GM12878 (cell line): ENCODE measurements around the gene GRIK1. TPM values are rescaled to one million over a fixed set of nuclear protein-coding genes. Genes with fewer than 3 reads are reported as not detected.

Experiments
- ATAC-seq: fragments of 200-7000 bp; cut with Tn5 transposase; 3 replicates; pipeline ENCODE4 v1.9.1; 2020; ENCODE audit warnings: mild to moderate bottlenecking, moderate library complexity
- BruUV-seq: library from RNA; stranded (reverse); fragments of 400-500 nt; replicated peaks from 2 replicates; lab custom pipeline; 2021; lab: Mats Ljungman, UMichigan
- CTCF ChIA-PET: fragments of 300-600 bp; sonication (Branson Sonifier 250); formaldehyde crosslinking; extraction: SDS; loops from one replicate; lab custom pipeline; 2021; ENCODE audit warnings: inconsistent platforms; lab: Yijun Ruan, JAX
- POLR2A ChIA-PET: fragments of 350-600 bp; formaldehyde crosslinking; extraction: SDS; loops from one replicate; lab custom pipeline; 2021; ENCODE audit warnings: inconsistent platforms; lab: Charles Lee
- RAD21 ChIA-PET: fragments of 300-600 bp; sonication (Branson Sonifier 250); formaldehyde crosslinking; loops from one replicate; lab custom pipeline; 2023; ENCODE audit warnings: antibody characterized with exemption; ENCODE audit not compliant: unreplicated experiment; lab: Charles Lee
- SMC1A ChIA-PET: fragments of 300-600 bp; sonication (Branson Sonifier 250); formaldehyde crosslinking; loops from one replicate; lab custom pipeline; 2023; ENCODE audit not compliant: unreplicated experiment, uncharacterized antibody; lab: Charles Lee
- DNase-seq: peaks from one replicate; pipeline ENCODE4 v3.0.0-alpha.2; 2011; ENCODE audit warnings: low read depth, low spot score
- FAIRE-seq: peaks from 3 replicates; lab custom pipeline; 2011; peaks lifted over from hg19 to GRCh38; lab: Jason Lieb, UNC
- H2AFZ ChIP-seq: 2 replicates; pipeline ENCODE4 v1.6.0; 2011; ENCODE audit warnings: low read depth, low read length, control low read depth; ENCODE audit not compliant: control insufficient read depth
- H3K27ac ChIP-seq: 2 replicates; pipeline ENCODE4 v1.5.1; 2011; ENCODE audit warnings: control low read depth; ENCODE audit not compliant: control insufficient read depth, insufficient read depth
- H3K27me3 ChIP-seq, 2 experiments: replicated peaks in 1 of 2; 2 replicates each; pipeline versions ENCODE4 v1.6.0 to v1.6.1; 2011; ENCODE audit warnings: low read length in 1 of 2; ENCODE audit not compliant: control insufficient read depth in 2 of 2, insufficient read depth in 2 of 2
- H3K36me3 ChIP-seq, 2 experiments: 2 replicates each; pipeline ENCODE4 v1.5.1; 2011; ENCODE audit warnings: low read length in 1 of 2; ENCODE audit not compliant: control insufficient read depth in 2 of 2, insufficient read depth in 2 of 2
- H3K4me1 ChIP-seq: 2 replicates; pipeline ENCODE4 v1.6.1; 2011; ENCODE audit warnings: mild to moderate bottlenecking, low read length, moderate library complexity, mixed read lengths; ENCODE audit not compliant: control insufficient read depth, insufficient read depth
- H3K4me2 ChIP-seq: 2 replicates; pipeline ENCODE4 v1.6.0; 2011; ENCODE audit warnings: control low read depth; ENCODE audit not compliant: control insufficient read depth, insufficient read depth
- H3K4me3 ChIP-seq: fragments of 200-600 bp; sonication (generic); 2 replicates; pipeline ENCODE4 v1.5.1; 2016
- H3K79me2 ChIP-seq: 2 replicates; pipeline ENCODE4 v1.6.0; 2011; ENCODE audit warnings: low read length; ENCODE audit not compliant: control insufficient read depth, insufficient read depth
- H3K9ac ChIP-seq: 2 replicates; pipeline ENCODE4 v1.8.0; 2011; ENCODE audit warnings: low read length, control low read depth, mixed read lengths; ENCODE audit not compliant: control insufficient read depth, insufficient read depth
- H3K9me3 ChIP-seq: replicated peaks from 3 replicates; pipeline ENCODE4 v1.5.1; 2011; ENCODE audit warnings: mild to moderate bottlenecking, low read length; ENCODE audit not compliant: control insufficient read depth, insufficient read depth
- H4K20me1 ChIP-seq: 2 replicates; pipeline ENCODE4 v1.6.0; 2011; ENCODE audit not compliant: control insufficient read depth, insufficient read depth
- BACH1 ChIP-seq: fragments of 450-650 bp; IDR thresholded peaks from 2 replicates; pipeline ENCODE4 v1.6.1; 2017; ENCODE audit warnings: mild to moderate bottlenecking, borderline replicate concordance
- EP300 ChIP-seq, 2 experiments: fragments of 150-350 bp in 1 of 2; IDR thresholded peaks; 2 replicates each; pipeline ENCODE4 v1.6.1; 2011 to 2012; ENCODE audit warnings: low read depth in 2 of 2, low read length in 2 of 2, borderline replicate concordance in 1 of 2, improper control_type of control experiment in 1 of 2, inconsistent platforms in 1 of 2; ENCODE audit not compliant: control insufficient read depth in 1 of 2
- FOXK2 ChIP-seq: fragments of 450-650 bp; IDR thresholded peaks from 2 replicates; pipeline ENCODE4 v1.6.1; 2017; ENCODE audit warnings: mild to moderate bottlenecking, moderate library complexity
- HSF1 ChIP-seq: fragments of 150-350 bp; IDR thresholded peaks from 2 replicates; pipeline ENCODE4 v1.6.1; 2014; ENCODE audit warnings: mild to moderate bottlenecking, low read depth, low read length
- KAT2A ChIP-seq: conservative IDR thresholded peaks from 2 replicates; pipeline ENCODE4 v1.6.1; 2011; ENCODE audit warnings: low read depth, low read length; ENCODE audit not compliant: control insufficient read depth
- NR2C2 ChIP-seq: IDR thresholded peaks from 2 replicates; pipeline ENCODE4 v1.6.1; 2011; ENCODE audit warnings: borderline replicate concordance, low read depth; ENCODE audit not compliant: control insufficient read depth, insufficient read length
- PAX5 ChIP-seq: IDR thresholded peaks from 2 replicates; pipeline ENCODE4 v1.6.1; 2011; ENCODE audit warnings: low read depth, low read length, borderline replicate concordance
- PBX3 ChIP-seq: IDR thresholded peaks from 2 replicates; pipeline ENCODE4 v1.6.1; 2011; ENCODE audit warnings: mild to moderate bottlenecking, low read depth, low read length, moderate library complexity; ENCODE audit not compliant: insufficient replicate concordance
- RCOR1 ChIP-seq: conservative IDR thresholded peaks from 2 replicates; pipeline ENCODE4 v1.6.1; 2012; ENCODE audit warnings: low read depth, low read length, improper control_type of control experiment
- REST ChIP-seq: IDR thresholded peaks from 2 replicates; pipeline ENCODE4 v1.6.1; 2012; ENCODE audit warnings: mild to moderate bottlenecking, low read depth, low read length
- SMARCA5 ChIP-seq: fragments of 450-650 bp; IDR thresholded peaks from 2 replicates; pipeline ENCODE4 v1.6.1; 2017; ENCODE audit warnings: mild to moderate bottlenecking
- SUPT20H ChIP-seq: IDR thresholded peaks from 2 replicates; pipeline ENCODE4 v1.6.1; 2011; ENCODE audit warnings: low read depth, mild to moderate bottlenecking, low read length, moderate library complexity, borderline replicate concordance; ENCODE audit not compliant: control insufficient read depth
- ZNF592 ChIP-seq: fragments of 450-650 bp; IDR thresholded peaks from 2 replicates; pipeline ENCODE4 v1.6.1; 2017; ENCODE audit warnings: mild to moderate bottlenecking, moderate library complexity
- WGBS: methylation state at CpG from one replicate; pipeline ENCODE4 v1.1.6; 2016; ENCODE audit warnings: low lambda C conversion rate; ENCODE audit not compliant: insufficient replicate concordance, insufficient coverage; ENCODE audit errors: missing lambda C conversion rate; 5-methylcytosine and 5-hydroxymethylcytosine counted together
- in situ Hi-C: fragments of 300-500 bp; cut with MboI; formaldehyde crosslinking; loops from 9 replicates; pipeline ENCODE4 v1.14.3; 2018; ENCODE audit warnings: mixed read lengths
- intact Hi-C: fragments of 100-400 bp; cut with micrococcal nuclease; formaldehyde crosslinking; loops from one replicate; pipeline ENCODE4 v1.14.2; 2022; ENCODE audit not compliant: unreplicated experiment
- polyA plus RNA-seq, 11 experiments: library from polyadenylated mRNA; depleted of rRNA in 4 of 11; unstranded in 6 of 11; stranded (reverse) in 5 of 11; fragments of >200 nt; fragmentation: Nextera tagmentation in 4 of 11; fragmentation: Illumina TruSeq in 1 of 11; extraction: Ambion mirVana in 4 of 11; extraction: Trizol in 1 of 11; gene quantifications; 1 replicate in 1 of 11; 2 replicates in 10 of 11; pipeline versions ENCODE4 v1.2.1 to v1.2.3, GENCODE V29; 2011 to 2016; ENCODE audit warnings: inconsistent platforms in 2 of 11, missing spikeins in 2 of 11, low read depth in 1 of 11
- total RNA-seq, 4 experiments: library from RNA; depleted of rRNA in 3 of 4; stranded (reverse); fragments of >200 nt in 3 of 4; fragmentation: Illumina TruSeq in 1 of 4; extraction: Trizol in 1 of 4; gene quantifications; 2 replicates each; pipeline versions ENCODE4 v1.2.1 to v1.2.3, GENCODE V29; 2013 to 2021

The GRIK1 gene
- total and polyA plus RNA-seq, 10 of the 15 experiments (the other 5 are each of a cell fraction or from before 2014, with no cell fraction given): 0.05 to 0.13 (median 0.09) TPM; not detected in 7

DNA sequence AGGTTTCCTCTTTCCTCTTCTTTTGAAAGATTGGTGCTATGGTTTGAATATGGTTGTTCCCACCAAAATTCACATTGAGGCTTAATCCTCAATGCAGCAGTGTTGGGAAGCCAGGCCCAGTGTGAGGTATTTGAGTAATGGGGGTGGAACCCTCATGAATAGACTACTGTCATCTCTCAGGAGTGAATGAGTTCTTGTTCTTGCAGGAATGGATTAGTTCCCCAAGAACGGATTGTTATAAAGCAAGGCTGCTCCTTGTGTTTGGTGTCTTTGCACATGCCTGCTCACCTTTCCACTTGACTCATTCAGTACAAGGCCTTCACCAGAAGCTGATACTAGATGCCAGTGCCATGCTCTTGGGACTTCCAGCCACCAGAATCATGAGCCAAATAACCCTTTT lies 417.9 kb downstream of the GRIK1 start:
- Histone ChIP-seq H3K9me3 (no peaks in the 10 kb centered on the region; the same call in 2 of the 3 replicates), H3K79me2 (no peaks in the 10 kb centered on the region), H3K9ac (no peak overlapping the region), H4K20me1 (no peaks in the 10 kb centered on the region), H3K36me3 (no peaks in the 10 kb centered on the region), H3K4me3 (no peak overlapping the region), H2AFZ (no peak overlapping the region), H3K27me3 (no peaks in the 10 kb centered on the region), H3K4me2 (no peak overlapping the region), H3K27ac (no peak overlapping the region), H3K4me1 (no peaks in the 10 kb centered on the region)
- in situ Hi-C loops: no loop called here
- SMC1A ChIA-PET: interaction anchor here (0.5 kb wide), 1 partner anchor 45 kb away, joined by 3 read pairs; no protein-coding TSS in a partner anchor
- no peak for FAIRE-seq
- WGBS: 94% methylated on average over 1 of the region's 1 CpG
- no peak for ATAC-seq
- CTCF ChIA-PET: interaction anchor here (0.6 kb wide), 1 partner anchor 31 kb away, joined by 4 read pairs; no protein-coding TSS in a partner anchor
- POLR2A ChIA-PET: no interaction called here
- no peak for DNase-seq
- no TSS peak for BruUV-seq
- intact Hi-C loops: no loop called here
- RAD21 ChIA-PET: no interaction called here
- no peak for TF ChIP-seq SMARCA5
- TF ChIP-seq ZNF592: no peak
- TF ChIP-seq REST: no peak
- no peak for TF ChIP-seq RCOR1
- no peak for TF ChIP-seq HSF1
- no peak for TF ChIP-seq SUPT20H
- no peak for TF ChIP-seq FOXK2
- TF ChIP-seq BACH1: no peak
- no peak for TF ChIP-seq EP300 (IDR thresholded peaks at IDR 0.05; ENCODE audit: borderline replicate concordance in 1 of 2, control insufficient read depth in 1 of 2, low read depth in 2 of 2, low read length in 2 of 2)
- no peak for TF ChIP-seq PAX5
- no peak for TF ChIP-seq KAT2A
- TF ChIP-seq PBX3: no peak
- TF ChIP-seq NR2C2: no peak
